NCI-H146 (cell line): ENCODE measurements around the gene THADA.

Experiments used
- DNase-seq: peaks from one replicate; lab custom pipeline; 2025; lab: John Stamatoyannopoulos, UW

The THADA gene

DNA sequence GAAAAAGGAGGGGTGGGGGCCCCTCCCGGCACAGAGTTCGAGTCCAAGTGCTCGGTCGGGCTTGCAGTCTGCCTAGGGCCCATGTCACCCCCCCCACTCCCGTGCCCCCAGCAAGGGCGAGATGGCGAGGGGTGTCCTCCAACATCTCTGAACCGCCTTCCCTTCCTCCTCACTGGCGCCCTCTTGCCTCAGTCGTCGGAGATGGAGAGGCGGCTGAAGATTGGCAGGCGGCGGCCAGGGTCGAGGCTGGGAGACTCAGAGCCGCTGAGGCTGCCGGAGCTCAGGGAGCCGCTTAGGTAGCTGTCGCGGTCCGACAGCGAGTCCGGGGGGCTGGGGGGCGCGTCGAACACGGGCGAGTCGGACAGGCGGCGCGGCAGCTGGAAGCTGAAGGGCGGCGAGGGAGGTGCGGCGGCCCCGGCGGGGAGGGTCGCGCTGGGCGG, 371.7 kb downstream of the THADA start:
- no peak for DNase-seq

- no peak for DNase-seq
These were observed 372.3 kb downstream of the THADA start for GRCh38 chr2:43223521-43224001.

DNA sequence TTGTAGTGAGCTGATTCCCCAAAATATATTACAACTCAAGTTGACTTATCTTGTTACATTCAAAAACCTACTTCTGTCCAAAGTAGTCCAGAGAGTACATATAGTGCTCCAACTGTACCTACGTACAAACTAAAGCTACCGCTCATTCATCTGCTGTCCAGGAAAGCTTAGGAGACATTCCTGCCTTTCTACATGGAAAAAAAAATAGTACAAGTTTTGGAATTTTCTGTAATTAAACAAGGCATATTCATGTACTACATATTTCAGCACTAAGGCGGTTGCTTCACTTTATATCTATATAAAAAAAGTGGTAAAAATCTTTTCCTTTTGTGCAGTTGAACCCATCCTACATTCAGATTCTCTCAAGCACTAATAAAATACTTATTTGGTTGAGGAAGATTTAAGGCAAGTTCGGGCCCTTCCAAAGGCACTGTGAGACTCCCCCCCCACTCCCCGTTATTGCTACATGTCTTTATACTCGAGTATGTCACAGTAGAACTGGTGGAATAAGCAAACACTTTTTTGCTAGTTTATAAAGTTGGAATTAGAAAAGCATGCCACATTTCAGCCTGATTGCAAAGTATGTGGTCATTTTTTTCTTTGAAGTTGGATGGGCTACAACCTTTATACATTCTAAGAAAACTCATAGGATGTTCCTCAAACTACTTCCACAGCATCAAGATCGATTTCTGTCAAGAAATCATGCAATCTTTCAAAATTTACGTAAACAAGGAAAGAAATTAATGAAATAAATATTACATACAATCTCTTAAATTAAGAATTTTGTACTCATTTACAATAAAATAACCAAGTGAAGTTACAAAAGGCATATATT, 373.1 kb downstream of the THADA start:
- DNase-seq: no peak

DNA sequence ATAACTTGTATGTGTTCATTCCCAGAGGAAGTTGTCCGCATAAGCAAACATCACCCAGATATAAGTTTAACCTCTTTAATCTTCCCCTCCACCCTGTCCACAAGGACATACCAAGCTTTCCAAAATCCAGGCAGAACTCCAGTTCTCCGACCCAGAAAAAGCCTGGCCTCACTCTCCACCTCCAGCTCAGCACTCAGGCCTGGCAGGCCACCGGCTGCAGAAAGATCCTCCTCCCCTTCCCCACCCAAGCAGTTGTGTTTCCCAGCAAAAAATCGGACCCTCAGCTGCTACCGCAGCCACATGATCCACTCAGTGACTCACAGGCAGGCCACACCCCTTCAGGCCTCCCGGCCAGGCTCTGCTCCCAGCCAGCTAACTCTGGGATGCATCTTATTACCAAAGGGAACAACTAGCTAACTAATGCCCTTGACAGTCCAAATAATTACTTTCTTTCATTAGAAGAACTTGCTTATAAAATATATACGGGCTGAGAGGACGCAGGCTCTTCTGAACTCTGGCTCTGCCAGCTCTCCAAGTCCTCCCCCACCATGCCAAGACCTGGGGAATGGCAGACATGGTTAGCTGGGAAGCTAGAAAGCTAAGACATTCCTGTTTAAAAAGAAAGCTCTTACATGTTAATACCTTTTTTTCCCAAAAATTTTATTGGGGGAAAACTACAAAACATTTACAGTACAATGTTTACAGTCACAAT, 373.9 kb downstream of the THADA start:
- peak; percentile 7 for DNase-seq

DNA sequence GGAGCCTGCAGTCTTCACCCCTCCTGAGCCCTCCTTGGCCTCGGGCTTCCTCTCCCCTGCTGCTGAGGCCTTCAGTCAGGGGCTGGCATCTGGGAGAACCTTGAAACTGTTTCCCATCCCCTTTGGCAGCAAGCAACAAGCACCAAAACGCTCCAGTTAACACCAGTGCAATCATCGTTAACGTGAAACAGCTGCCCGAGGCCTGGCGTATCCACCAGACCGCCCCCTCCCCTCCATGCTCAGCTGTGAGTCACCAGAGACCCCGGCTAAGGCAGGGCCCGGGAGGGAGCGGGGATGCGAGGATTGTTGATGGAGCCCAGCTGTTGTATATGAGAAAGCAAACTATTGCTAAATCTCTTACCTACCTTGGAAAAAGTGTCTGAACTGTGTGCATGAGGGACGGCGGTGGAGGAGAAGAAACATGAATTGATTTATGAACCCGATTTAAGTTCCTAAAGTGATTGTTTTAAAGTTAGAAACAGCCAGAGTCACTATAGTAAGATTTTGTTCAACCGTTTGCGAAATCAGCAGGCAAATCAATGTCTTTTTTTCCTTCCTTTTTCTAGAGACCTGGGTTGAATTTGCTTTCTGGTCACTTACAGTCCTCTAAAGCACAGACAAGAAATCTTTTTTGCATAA, 374.6 kb downstream of the THADA start:
- no peak for DNase-seq

GRCh38 chr2:43220760-43221123, 375.1 kb downstream of the THADA start:
- no peak for DNase-seq

GRCh38 chr2:43220229-43220751, 375.5 kb downstream of the THADA start:
- no peak for DNase-seq

GRCh38 chr2:43219383-43220228, 376.2 kb downstream of the THADA start:
- DNase-seq: peak; percentile 86

GRCh38 chr2:43218702-43219382, 377.0 kb downstream of the THADA start:
- DNase-seq: peak; percentile 41

DNA sequence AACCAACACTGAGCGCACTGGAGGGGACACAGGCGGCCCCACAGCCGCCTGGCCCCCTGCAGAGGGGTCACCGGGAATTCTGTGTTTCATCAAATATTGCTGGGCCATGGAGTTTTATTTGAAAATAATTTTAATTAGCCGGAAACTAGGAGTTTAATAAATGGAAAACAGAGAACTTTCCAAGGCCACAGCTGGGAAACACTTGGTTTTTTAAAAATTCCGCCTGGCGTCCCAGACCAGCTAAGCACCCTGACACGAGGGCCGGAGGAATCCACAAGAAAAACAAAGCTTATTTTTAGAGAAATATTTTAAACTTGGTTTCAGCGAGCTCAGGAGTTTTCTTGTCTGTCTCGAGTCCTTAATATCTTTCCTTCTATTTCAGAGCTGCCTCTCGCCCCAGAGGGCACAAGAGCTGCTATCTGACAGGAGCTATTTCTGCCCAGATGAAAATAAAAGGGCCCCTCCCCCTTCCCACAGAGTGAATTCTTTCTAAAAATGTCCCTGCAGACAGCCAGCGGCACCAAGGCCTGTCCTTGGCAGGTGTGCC, 377.6 kb downstream of the THADA start:
- peak; percentile 41 for DNase-seq

GRCh38 chr2:43217228-43218154, 378.3 kb downstream of the THADA start:
- DNase-seq: peak; percentile 70

GRCh38 chr2:43216629-43217028, 379.2 kb downstream of the THADA start:
- DNase-seq: no peak

DNA sequence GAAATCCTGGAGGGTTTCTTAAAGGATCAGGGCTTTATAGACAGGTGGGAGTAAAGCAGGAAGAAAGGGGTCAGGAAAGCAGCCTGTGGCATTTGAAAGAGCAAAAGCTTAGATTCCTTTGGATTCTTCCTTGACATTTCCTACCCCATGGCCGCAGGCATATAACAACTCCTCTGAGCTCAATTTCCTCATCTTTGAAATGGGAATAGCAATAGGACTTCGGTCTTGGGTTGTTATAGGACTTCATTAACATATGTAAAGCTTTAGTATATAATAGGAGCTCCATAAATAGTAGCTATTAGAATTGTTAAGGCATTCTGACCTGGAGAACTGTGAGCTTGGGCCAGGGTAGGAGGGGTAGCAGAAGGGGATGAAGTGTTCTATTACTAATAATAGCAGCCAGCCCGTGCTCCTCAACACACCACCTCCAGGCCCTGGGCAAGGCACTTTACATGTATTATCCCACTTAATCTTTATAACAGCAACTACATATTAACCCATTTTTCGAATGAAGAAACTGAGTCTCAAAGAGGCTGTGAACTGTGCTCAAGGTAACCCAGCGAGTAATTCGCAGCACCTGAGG, 380.1 kb downstream of the THADA start:
- no peak for DNase-seq

- no peak for DNase-seq
These were observed 381.6 kb downstream of the THADA start for GRCh38 chr2:43214253-43214652.

DNA sequence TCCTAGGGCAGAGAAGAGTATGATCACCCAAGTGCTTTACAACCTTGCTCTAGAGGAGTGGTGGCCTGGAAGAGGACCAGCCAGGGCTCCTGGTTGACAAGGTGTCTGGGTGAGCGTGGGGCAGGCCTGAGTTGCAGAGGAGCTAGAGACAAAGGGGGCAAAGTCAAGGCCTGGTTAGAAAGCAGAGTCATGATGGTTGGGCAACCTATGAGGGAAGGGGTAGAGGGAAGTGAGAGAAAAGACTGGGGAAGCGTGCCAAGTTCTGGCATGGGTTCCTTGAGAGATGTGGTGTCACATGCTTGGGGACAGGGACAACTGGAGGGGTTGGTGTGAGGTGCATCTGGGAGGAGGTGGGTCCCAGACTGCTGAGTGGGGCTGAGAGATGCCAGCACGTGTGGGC, 382.9 kb downstream of the THADA start:
- no peak for DNase-seq

DNA sequence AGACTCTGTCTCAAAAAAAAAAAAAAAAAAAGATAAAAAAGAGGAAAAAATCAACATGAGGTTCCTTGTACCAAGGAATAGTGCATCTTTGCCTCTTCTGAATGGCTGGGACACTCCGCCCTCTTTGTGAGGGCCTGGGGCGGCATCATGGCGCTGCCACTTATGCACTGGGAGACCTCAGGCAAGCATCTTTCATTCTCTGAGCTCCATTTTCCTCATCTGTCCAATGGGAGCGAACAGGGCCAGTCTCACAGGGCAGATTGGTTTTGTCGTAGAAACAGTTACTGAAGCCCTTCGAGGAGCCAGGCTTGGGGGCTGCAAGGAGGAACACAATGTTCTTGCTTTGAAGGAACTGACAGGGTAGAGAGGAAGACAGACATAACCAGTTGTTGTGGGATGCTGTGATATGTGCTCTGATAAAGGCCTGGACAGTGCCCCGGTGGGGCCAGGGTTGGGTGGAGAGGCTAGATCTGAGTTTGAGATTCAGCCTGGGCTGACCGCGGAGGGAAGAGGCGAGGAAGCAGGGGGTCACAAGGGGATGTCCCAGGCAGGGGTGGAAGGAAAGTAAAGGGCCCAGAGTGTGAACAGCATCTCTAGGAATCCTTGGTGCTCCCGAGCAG, 383.5 kb downstream of the THADA start:
- DNase-seq: no peak

- peak; percentile 29 for DNase-seq
These were observed 385.2 kb downstream of the THADA start for GRCh38 chr2:43210467-43211303.

DNA sequence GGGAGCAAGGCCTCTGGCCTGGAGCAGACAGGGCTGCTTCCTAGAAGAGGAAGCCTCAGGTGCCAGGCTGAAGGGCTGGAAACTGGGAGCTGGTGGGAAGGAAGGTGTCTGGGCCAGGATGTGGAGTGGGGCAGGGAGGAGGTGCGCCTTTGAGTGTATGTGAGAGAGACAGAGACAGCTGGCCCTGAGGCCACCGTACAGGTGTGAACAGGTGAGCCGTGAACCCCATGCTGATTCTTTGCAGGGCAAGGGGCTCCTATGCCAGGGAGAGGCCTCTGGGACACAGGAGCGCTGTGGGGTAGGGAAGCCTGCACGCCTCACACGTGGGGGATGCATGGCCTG, 385.7 kb downstream of the THADA start:
- DNase-seq: no peak
